NCI-H128 (cell line): ENCODE measurements around the gene MYL10.

Experiments used
- DNase-seq: peaks from one replicate; lab custom pipeline; 2025; ENCODE audit not compliant: unreplicated experiment; lab: John Stamatoyannopoulos, UW

MYL10 gene

GRCh38 chr7:101575721-101576120, 53.4 kb downstream of the MYL10 start:
- no peak for DNase-seq

DNA sequence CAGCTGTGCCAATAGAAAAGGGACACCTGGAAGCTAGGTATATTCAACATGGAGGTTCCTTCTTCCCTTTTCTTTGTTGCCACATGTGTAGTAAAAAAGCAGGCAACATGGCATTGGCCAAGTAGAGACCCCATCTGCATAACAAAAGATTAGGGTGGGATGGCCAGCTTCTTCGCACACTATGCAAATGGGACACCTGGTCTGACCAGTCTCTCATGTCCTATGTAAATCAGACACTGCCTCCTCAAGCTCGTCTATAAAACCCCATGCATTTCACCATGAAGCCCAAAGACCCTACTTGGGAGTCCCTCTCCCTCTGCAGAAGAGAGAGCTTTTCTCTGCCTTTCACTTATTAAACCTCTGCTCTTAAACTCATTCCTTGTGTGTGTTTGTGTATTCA, 53.9 kb downstream of the MYL10 start:
- DNase-seq, result no peak

- DNase-seq, result no peak
Observed at GRCh38 chr7:101572156-101572555, 56.9 kb downstream of the MYL10 start.

DNA sequence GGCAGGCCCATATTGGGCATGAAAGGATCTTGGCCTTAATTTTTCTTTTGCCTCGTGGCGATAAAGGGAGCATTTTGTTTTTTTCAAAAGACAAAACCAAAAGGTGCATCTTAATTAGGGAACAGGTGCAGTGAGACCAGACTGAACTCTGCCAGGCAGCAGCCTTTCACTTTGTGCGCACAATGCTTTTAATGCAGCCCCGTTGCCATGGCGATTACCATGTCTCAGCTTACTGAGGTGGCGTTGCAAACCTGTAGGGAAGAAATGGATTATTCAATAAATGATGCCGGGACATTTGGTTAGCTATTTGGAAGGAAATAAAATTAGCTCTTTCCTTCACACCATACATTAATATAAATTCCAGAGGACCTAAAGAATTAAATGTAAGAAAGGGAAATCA, 61.9 kb downstream of the MYL10 start:
- no peak for DNase-seq

DNA sequence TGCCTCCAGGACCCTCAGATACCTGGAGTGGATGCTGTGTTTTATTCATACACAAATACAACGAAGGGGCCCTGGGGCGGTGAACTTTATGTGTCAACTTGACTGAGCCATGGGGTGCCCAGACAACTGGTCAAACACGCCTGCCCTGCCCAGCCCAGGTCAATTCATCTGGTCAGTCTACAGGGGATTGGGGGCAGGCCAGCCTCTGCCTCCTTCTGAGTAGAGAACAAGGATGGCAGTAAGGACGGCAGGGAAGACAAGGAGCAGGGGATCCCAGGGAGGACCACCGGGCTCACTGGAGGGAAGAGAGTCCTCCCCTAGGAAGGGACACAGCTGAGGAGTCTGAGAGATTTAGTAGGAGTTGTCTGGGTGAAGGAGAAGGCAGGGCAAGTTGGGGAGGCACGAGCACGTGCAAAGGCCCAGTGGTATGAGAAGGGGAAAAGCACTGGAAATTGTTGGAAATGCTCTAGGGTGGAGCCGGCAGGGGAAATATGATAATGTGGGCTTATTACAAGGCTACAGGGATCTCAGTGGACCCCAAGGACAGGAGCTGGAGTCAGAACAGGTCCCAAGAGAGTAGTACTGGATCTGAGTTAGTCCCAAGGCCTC, 63.4 kb downstream of the MYL10 start:
- DNase-seq, result no peak

GRCh38 chr7:101564778-101565211, 64.3 kb downstream of the MYL10 start:
- DNase-seq, result no peak

DNA sequence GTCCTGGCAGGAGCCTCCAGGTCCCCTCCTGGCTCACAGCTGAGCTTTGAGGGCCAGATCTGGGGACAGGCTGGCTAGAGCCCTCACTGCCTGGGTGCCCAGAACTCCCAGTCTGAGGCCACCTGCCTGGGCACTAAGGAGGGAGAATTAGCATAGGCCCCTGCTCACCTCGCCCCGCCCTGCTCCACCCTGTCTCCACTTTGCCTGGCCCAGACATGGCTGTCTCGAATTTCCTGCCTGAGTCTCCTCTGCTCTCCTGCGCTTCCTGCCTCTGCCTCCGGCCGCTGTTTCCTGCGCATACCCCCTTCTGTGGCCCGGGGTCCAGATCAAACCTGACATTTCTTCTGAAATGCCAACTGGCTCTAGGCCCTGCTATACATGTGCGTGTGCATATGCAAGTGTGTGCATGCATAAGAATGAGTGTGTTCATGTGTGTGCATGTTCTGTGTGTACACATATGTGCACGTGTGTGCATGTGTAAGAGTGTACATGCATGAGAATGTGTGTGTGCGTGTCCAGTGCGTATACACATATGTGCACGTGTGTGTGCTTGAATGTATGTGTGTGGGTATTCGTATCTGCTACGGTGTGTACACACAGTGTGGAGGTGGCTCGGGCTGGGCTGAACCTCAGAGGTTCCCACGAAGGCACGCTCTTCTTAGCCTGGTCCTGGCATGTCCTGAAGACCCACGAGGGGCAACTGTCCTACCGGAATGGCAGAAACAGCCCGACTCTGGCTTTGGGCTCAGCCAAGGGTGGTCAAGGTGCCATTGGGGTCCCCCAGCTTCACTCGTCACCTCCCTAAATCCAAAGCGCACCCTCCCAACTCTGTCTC, 64.9 kb downstream of the MYL10 start:
- DNase-seq, result no peak
